H9 (cell line): Measurements from ENCODE around the gene SLC47A2. TPM values are rescaled to one million over a fixed set of nuclear protein-coding genes. Genes with fewer than 3 reads are reported as not detected.

ENCODE experiments used
- DNase-seq: peaks from one replicate; pipeline ENCODE4 v3.0.0-alpha.2; 2017
- H2AFZ ChIP-seq: one replicate; pipeline ENCODE4 v1.6.1; 2013; ENCODE audit warnings: mild to moderate bottlenecking, low read length, control low read depth, moderate library complexity
- H2AK5ac ChIP-seq: 2 replicates; pipeline ENCODE4 v1.6.1; 2013; ENCODE audit warnings: low read length, control low read depth, mixed read lengths; ENCODE audit not compliant: insufficient read length
- H2BK120ac ChIP-seq: one replicate; pipeline ENCODE4 v1.6.1; 2013; ENCODE audit warnings: low read depth, mild to moderate bottlenecking, low read length, control low read depth, inconsistent platforms; ENCODE audit not compliant: poor library complexity, severe bottlenecking
- H2BK12ac ChIP-seq: 2 replicates; pipeline ENCODE4 v1.6.1; 2013; ENCODE audit warnings: low read length, control low read depth, mixed read lengths, low read depth; ENCODE audit not compliant: insufficient read length
- H2BK15ac ChIP-seq: 2 replicates; pipeline ENCODE4 v1.6.1; 2013; ENCODE audit warnings: low read depth, low read length, control low read depth
- H2BK20ac ChIP-seq: one replicate; pipeline ENCODE4 v1.6.1; 2013; ENCODE audit warnings: low read depth, mild to moderate bottlenecking, low read length, control low read depth, inconsistent platforms; ENCODE audit not compliant: poor library complexity, severe bottlenecking
- H2BK5ac ChIP-seq: 2 replicates; pipeline ENCODE4 v1.6.1; 2013; ENCODE audit warnings: low read length, control low read depth, mixed read lengths; ENCODE audit not compliant: insufficient read length
- H3K14ac ChIP-seq: 2 replicates; pipeline ENCODE4 v1.6.1; 2013; ENCODE audit warnings: low read length, control low read depth; ENCODE audit not compliant: insufficient read depth
- H3K18ac ChIP-seq: 2 replicates; pipeline ENCODE4 v1.6.1; 2013; ENCODE audit warnings: low read depth, mild to moderate bottlenecking, mixed read lengths, low read length, control low read depth; ENCODE audit not compliant: insufficient read length
- H3K23ac ChIP-seq: 2 replicates; pipeline ENCODE4 v1.6.1; 2013; ENCODE audit warnings: low read length, control low read depth, mixed read lengths, low read depth; ENCODE audit not compliant: insufficient read length
- H3K23me2 ChIP-seq: 2 replicates; pipeline ENCODE4 v1.6.1; 2013; ENCODE audit warnings: low read depth, mild to moderate bottlenecking, mixed read lengths, low read length, control low read depth; ENCODE audit not compliant: insufficient read length, poor library complexity, severe bottlenecking
- H3K27ac ChIP-seq: 2 replicates; pipeline ENCODE4 v1.5.1; 2013; ENCODE audit warnings: low read length, control low read depth, mixed read lengths, low read depth; ENCODE audit not compliant: insufficient read length
- H3K27me3 ChIP-seq: 2 replicates; pipeline ENCODE4 v1.6.1; 2013; ENCODE audit warnings: low read length, control low read depth, inconsistent platforms; ENCODE audit not compliant: insufficient read depth
- H3K4ac ChIP-seq: 2 replicates; pipeline ENCODE4 v1.6.1; 2013; ENCODE audit warnings: low read depth, mild to moderate bottlenecking, control low read depth, inconsistent platforms, low read length, moderate library complexity
- H3K4me1 ChIP-seq: 2 replicates; pipeline ENCODE4 v1.6.1; 2013; ENCODE audit warnings: low read length, control low read depth, inconsistent platforms; ENCODE audit not compliant: insufficient read depth
- H3K4me2 ChIP-seq: 2 replicates; pipeline ENCODE4 v1.6.1; 2013; ENCODE audit warnings: low read length, control low read depth, mixed read lengths; ENCODE audit not compliant: insufficient read length, insufficient read depth
- H3K56ac ChIP-seq: 2 replicates; pipeline ENCODE4 v1.6.1; 2013; ENCODE audit warnings: low read depth, mild to moderate bottlenecking, mixed read lengths, low read length, control low read depth; ENCODE audit not compliant: insufficient read length
- H3K79me1 ChIP-seq: 2 replicates; pipeline ENCODE4 v1.6.1; 2013; ENCODE audit warnings: low read depth, mild to moderate bottlenecking, moderate library complexity, low read length, control low read depth, inconsistent platforms; ENCODE audit not compliant: insufficient read depth, poor library complexity, severe bottlenecking
- H3K79me2 ChIP-seq: 2 replicates; pipeline ENCODE4 v1.6.1; 2013; ENCODE audit warnings: low read length, control low read depth, inconsistent platforms; ENCODE audit not compliant: insufficient read depth
- H3K9ac ChIP-seq: 2 replicates; pipeline ENCODE4 v1.6.1; 2013; ENCODE audit warnings: low read length, control low read depth, mixed read lengths; ENCODE audit not compliant: insufficient read length; ENCODE audit errors: extremely low read depth
- H3K9me3 ChIP-seq: one replicate; pipeline ENCODE4 v1.6.1; 2013; ENCODE audit warnings: low read depth, low read length, inconsistent platforms; ENCODE audit not compliant: control insufficient read depth
- H3T11ph ChIP-seq: one replicate; pipeline ENCODE4 v1.6.1; 2013; ENCODE audit warnings: mild to moderate bottlenecking, low read length, control low read depth, inconsistent platforms
- H4K20me1 ChIP-seq: one replicate; pipeline ENCODE4 v1.6.1; 2013; ENCODE audit not compliant: control insufficient read depth, insufficient read length, insufficient read depth
- H4K5ac ChIP-seq: 2 replicates; pipeline ENCODE4 v1.6.1; 2013; ENCODE audit warnings: low read depth, mild to moderate bottlenecking, mixed read lengths, low read length, control low read depth; ENCODE audit not compliant: insufficient read length
- H4K8ac ChIP-seq: replicated peaks from 2 replicates; pipeline ENCODE4 v1.6.1; 2013; ENCODE audit warnings: low read length, control low read depth, mixed read lengths, low read depth; ENCODE audit not compliant: insufficient read length
- H4K91ac ChIP-seq: 2 replicates; pipeline ENCODE4 v1.6.1; 2013; ENCODE audit warnings: low read depth, mild to moderate bottlenecking, moderate library complexity, mixed read lengths, low read length, control low read depth; ENCODE audit not compliant: insufficient read length
- H3K27ac Mint-ChIP-seq, 3 experiments: 2 replicates in 2 of 3; 3 replicates in 1 of 3; pipeline ENCODE4 v1.8.0; 2020 to 2021; ENCODE audit warnings: mixed read lengths in 3 of 3, mild to moderate bottlenecking in 1 of 3, moderate library complexity in 1 of 3
- H3K27me3 Mint-ChIP-seq: 2 replicates; pipeline ENCODE4 v1.8.0; 2021; ENCODE audit warnings: low read depth, mild to moderate bottlenecking, moderate library complexity, mixed read lengths
- H3K36me3 Mint-ChIP-seq, 3 experiments: 2 replicates in 2 of 3; 3 replicates in 1 of 3; pipeline ENCODE4 v1.8.0; 2020 to 2021; ENCODE audit warnings: low read depth in 3 of 3, mixed read lengths in 3 of 3; ENCODE audit not compliant: insufficient read depth in 1 of 3
- H3K4me1 Mint-ChIP-seq, 2 experiments: 2 replicates each; pipeline ENCODE4 v1.8.0; 2020; ENCODE audit warnings: mixed read lengths in 2 of 2
- H3K4me3 Mint-ChIP-seq, 2 experiments: 2 replicates in 1 of 2; 3 replicates in 1 of 2; pipeline ENCODE4 v1.8.0; 2020 to 2021; ENCODE audit warnings: mild to moderate bottlenecking in 2 of 2, mixed read lengths in 2 of 2, moderate library complexity in 1 of 2
- H3K9me3 Mint-ChIP-seq, 2 experiments: 2 replicates in 1 of 2; 3 replicates in 1 of 2; pipeline ENCODE4 v1.8.0; 2020; ENCODE audit warnings: mild to moderate bottlenecking in 2 of 2, mixed read lengths in 2 of 2, moderate library complexity in 1 of 2
- CTCF ChIP-seq: fragments of 200-600 bp; sonication (generic); conservative IDR thresholded peaks from 3 replicates; pipeline ENCODE4 v1.8.0; 2021; ENCODE audit warnings: antibody characterized with exemption, mild to moderate bottlenecking
- WGBS: extraction: QIAGEN DNeasy Blood & Tissue Kit; methylation state at CpG from one replicate; pipeline ENCODE4 v1.1.7; 2013; ENCODE audit warnings: missing lambda C conversion rate, low lambda C conversion rate, mixed read lengths; ENCODE audit not compliant: insufficient read length; ENCODE audit errors: extremely low coverage; 5-methylcytosine and 5-hydroxymethylcytosine counted together
- total RNA-seq: library from RNA; stranded (reverse); gene quantifications from 2 replicates; pipeline ENCODE4 v1.2.1, GENCODE V29; 2021

The SLC47A2 gene
- total RNA-seq, 1 experiment from 2014 or later = not detected

- Histone ChIP-seq H2BK15ac (no peak overlapping the region), H2AFZ (no peak overlapping the region), H3K23me2 (no peaks in the 10 kb centered on the region), H3K79me1 (no peaks in the 10 kb centered on the region), H2BK20ac (no peak overlapping the region), H3K4me2 (no peak overlapping the region), H4K91ac (no peak overlapping the region), H3K27me3 (no peaks in the 10 kb centered on the region), H2BK120ac (no peak overlapping the region), H4K8ac (no peak overlapping the region), H3K23ac (no peak overlapping the region), H3T11ph (no peak overlapping the region), H3K4ac (no peak overlapping the region), H4K5ac (no peak overlapping the region), H4K20me1 (no peaks in the 10 kb centered on the region), H3K27ac (no peak overlapping the region), H3K9me3 (no peaks in the 10 kb centered on the region), H3K56ac (no peak overlapping the region), H3K9ac (no peak overlapping the region), H3K18ac (no peak overlapping the region), H3K14ac (no peak overlapping the region), H2BK5ac (no peak overlapping the region), H3K79me2 (no peaks in the 10 kb centered on the region), H3K4me1 (no peaks in the 10 kb centered on the region), H2AK5ac (no peak overlapping the region), H2BK12ac (no peak overlapping the region)
- Mint-ChIP-seq H3K9me3 (peaks cover 0 to 3% of the 10 kb centered on the region in 2 experiments; a peak in 1 of 5 replicates), H3K27me3 (peaks cover 10% of the 10 kb centered on the region), H3K27ac (no peak overlapping the region), H3K36me3 (no peaks in the 10 kb centered on the region), H3K4me3 (no peak overlapping the region), H3K4me1 (peaks cover 18 to 25% of the 10 kb centered on the region in 2 experiments)
- WGBS = no CpG with 5 or more reads among the region's 3 CpGs
- DNase-seq = no peak
- no peak for TF ChIP-seq CTCF
Measured at GRCh38 chr17:19750835-19751234, 34.5 kb upstream of the SLC47A2 start.
